CD14-positive monocyte (primary cell): ENCODE measurements around the gene SLC26A1. TPM values are rescaled to one million over a fixed set of nuclear protein-coding genes. Genes with fewer than 3 reads are reported as not detected.

Experiments
- DNase-seq, 3 donors: peaks; one replicate each; pipeline ENCODE4 v3.0.0-alpha.2; 2011 to 2022
- H2AFZ ChIP-seq: 2 replicates; pipeline ENCODE4 v1.6.0; 2012; ENCODE audit warnings: mild to moderate bottlenecking, low read depth, low read length, inconsistent platforms; ENCODE audit not compliant: insufficient read depth, poor library complexity, severe bottlenecking
- H3K27ac ChIP-seq, 2 donors: 1 replicate in 1 of 2; 2 replicates in 1 of 2; pipeline ENCODE4 v1.5.1; 2012 to 2013; ENCODE audit warnings: low read length in 2 of 2, control low read depth in 1 of 2, inconsistent platforms in 1 of 2, low read depth in 1 of 2, mild to moderate bottlenecking in 1 of 2
- H3K27me3 ChIP-seq, 2 donors: one replicate each; pipeline versions ENCODE4 v1.6.0 to v1.6.1; 2011 to 2013; ENCODE audit warnings: low read length in 2 of 2; ENCODE audit not compliant: control insufficient read depth in 2 of 2, insufficient read depth in 2 of 2
- H3K36me3 ChIP-seq, 2 donors: replicated peaks in 1 of 2; 1 replicate in 1 of 2; 2 replicates in 1 of 2; pipeline versions ENCODE4 v1.5.1 to v1.6.1; 2012 to 2013; ENCODE audit warnings: low read length in 2 of 2, control low read depth in 1 of 2, inconsistent platforms in 1 of 2, mild to moderate bottlenecking in 1 of 2; ENCODE audit not compliant: insufficient read depth in 2 of 2, control insufficient read depth in 1 of 2
- H3K4me1 ChIP-seq, 2 donors: 1 replicate in 1 of 2; 2 replicates in 1 of 2; pipeline versions ENCODE4 v1.5.1 to v1.6.1; 2012 to 2013; ENCODE audit warnings: low read length in 2 of 2, control low read depth in 1 of 2, inconsistent platforms in 1 of 2, mild to moderate bottlenecking in 1 of 2, moderate library complexity in 1 of 2; ENCODE audit not compliant: insufficient read depth in 2 of 2, control insufficient read depth in 1 of 2
- H3K4me2 ChIP-seq: replicated peaks from 2 replicates; pipeline ENCODE3; 2012; ENCODE audit warnings: low read length, moderate library complexity, mild to moderate bottlenecking; ENCODE audit not compliant: poor library complexity, severe bottlenecking; ENCODE audit errors: extremely low read depth
- H3K4me3 ChIP-seq, 3 experiments: fragments of 200-600 bp in 1 of 3; sonication (generic) in 1 of 3; replicated peaks in 1 of 3; 1 replicate in 2 of 3; 2 replicates in 1 of 3; pipeline ENCODE4 v1.5.1; 2011 to 2013; ENCODE audit warnings: low read length in 3 of 3, mild to moderate bottlenecking in 3 of 3, control low read depth in 2 of 3, low read depth in 2 of 3, inconsistent platforms in 1 of 3, moderate library complexity in 1 of 3
- H3K79me2 ChIP-seq: 2 replicates; pipeline ENCODE4 v1.6.0; 2012; ENCODE audit warnings: mild to moderate bottlenecking, control low read depth, inconsistent platforms, low read length, moderate library complexity; ENCODE audit not compliant: insufficient read depth
- H3K9ac ChIP-seq: 2 replicates; pipeline ENCODE4 v1.6.0; 2017; ENCODE audit warnings: low read length, mild to moderate bottlenecking; ENCODE audit not compliant: insufficient read depth, poor library complexity, severe bottlenecking
- H3K9me3 ChIP-seq, 2 donors: replicated peaks in 1 of 2; 1 replicate in 1 of 2; 2 replicates in 1 of 2; pipeline versions ENCODE4 v1.5.1 to v1.6.1; 2012 to 2013; ENCODE audit warnings: low read length in 2 of 2, control low read depth in 1 of 2; ENCODE audit not compliant: control insufficient read depth in 1 of 2, insufficient read depth in 1 of 2
- H4K20me1 ChIP-seq: 2 replicates; pipeline ENCODE4 v1.6.0; 2012; ENCODE audit warnings: mild to moderate bottlenecking, low read length, control low read depth, moderate library complexity; ENCODE audit not compliant: insufficient read depth
- H3K27ac Mint-ChIP-seq, 7 donors: one replicate each; pipeline ENCODE4 v1.8.0; 2020; ENCODE audit warnings: mild to moderate bottlenecking in 7 of 7, mixed read lengths in 7 of 7, moderate library complexity in 6 of 7, inconsistent platforms in 2 of 7
- H3K27me3 Mint-ChIP-seq, 3 donors: one replicate each; pipeline ENCODE4 v1.8.0; 2021 to 2022; ENCODE audit warnings: low read depth in 3 of 3, mild to moderate bottlenecking in 3 of 3, mixed read lengths in 3 of 3, moderate library complexity in 3 of 3, inconsistent platforms in 1 of 3
- H3K36me3 Mint-ChIP-seq, 2 donors: one replicate each; pipeline ENCODE4 v1.8.0; 2020; ENCODE audit warnings: mixed read lengths in 2 of 2, inconsistent platforms in 1 of 2, mild to moderate bottlenecking in 1 of 2
- H3K4me1 Mint-ChIP-seq: one replicate; pipeline ENCODE4 v1.8.0; 2020; ENCODE audit warnings: mild to moderate bottlenecking, mixed read lengths
- H3K4me3 Mint-ChIP-seq, 2 donors: one replicate each; pipeline ENCODE4 v1.8.0; 2020; ENCODE audit warnings: mild to moderate bottlenecking in 2 of 2, mixed read lengths in 2 of 2, moderate library complexity in 1 of 2
- H3K9me3 Mint-ChIP-seq, 7 donors: one replicate each; pipeline ENCODE4 v1.8.0; 2020 to 2022; ENCODE audit warnings: mixed read lengths in 7 of 7, mild to moderate bottlenecking in 6 of 7, moderate library complexity in 6 of 7, inconsistent platforms in 2 of 7
- CTCF ChIP-seq: fragments of 200-600 bp; IDR thresholded peaks from one replicate; pipeline ENCODE4 v1.8.0; 2022; ENCODE audit warnings: antibody characterized with exemption, mild to moderate bottlenecking
- WGBS: methylation state at CpG from one replicate; pipeline ENCODE4 v1.1.5; 2013; ENCODE audit warnings: missing lambda C conversion rate; ENCODE audit not compliant: insufficient coverage; 5-methylcytosine and 5-hydroxymethylcytosine counted together
- intact Hi-C, 2 donors: fragments of 100-400 bp; cut with micrococcal nuclease; formaldehyde crosslinking; loops; one replicate each; pipeline versions ENCODE4 v1.15.0 to v1.15.1; 2023
- polyA plus RNA-seq, 3 donors: library from polyadenylated mRNA; depleted of rRNA in 1 of 3; unstranded in 2 of 3; stranded (reverse) in 1 of 3; fragments of 300-500 nt in 2 of 3; fragments of >200 nt in 1 of 3; fragmentation: Illumina TruSeq in 2 of 3; gene quantifications; 1 replicate in 2 of 3; 2 replicates in 1 of 3; pipeline ENCODE4 v1.2.3, GENCODE V29; 2012 to 2021

The SLC26A1 gene
- polyA plus RNA-seq, 3 donors = 0.16 to 0.37 (median 0.18) TPM

DNA sequence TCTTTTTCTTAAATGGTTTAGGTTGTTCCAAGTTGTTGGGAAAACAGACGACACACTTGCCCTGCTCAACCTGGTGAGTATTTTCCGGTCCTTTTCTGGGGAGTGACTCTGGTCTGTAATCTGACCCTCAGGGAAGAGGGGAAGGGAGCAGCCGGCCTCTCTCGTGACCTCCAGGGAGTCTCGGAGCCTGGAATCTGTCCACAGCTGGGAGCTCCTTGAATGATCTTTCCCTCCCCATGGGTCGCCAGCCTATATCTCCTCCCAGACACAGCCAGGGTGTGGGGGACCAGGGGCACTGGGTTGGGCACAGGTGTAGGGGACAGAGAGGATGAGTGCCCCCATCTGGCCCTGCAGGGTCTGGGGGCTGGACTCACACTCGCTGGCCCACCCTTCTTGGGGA lies 42.0 kb downstream of the SLC26A1 start:
- Histone ChIP-seq H2AFZ (no peak overlapping the region), H3K9me3 (no peaks in the 10 kb centered on the region), H3K79me2 (no peaks in the 10 kb centered on the region), H3K27me3 (peaks cover 0 to 4% of the 10 kb centered on the region in 2 donors), H3K27ac (no peak overlapping the region), H3K36me3 (peaks cover 30 to 51% of the 10 kb centered on the region in 2 donors), H3K9ac (no peak overlapping the region), H3K4me1 (no peaks in the 10 kb centered on the region), H3K4me3 (no peak overlapping the region), H4K20me1 (peaks cover 34% of the 10 kb centered on the region), H3K4me2 (no peak overlapping the region)
- TF ChIP-seq CTCF = no peak
- Mint-ChIP-seq H3K27ac (no peak overlapping the region), H3K9me3 (peaks cover 0 to 6% (median 0%) of the 10 kb centered on the region in 7 donors), H3K27me3 (peaks cover 0 to 7% (median 2%) of the 10 kb centered on the region in 3 donors), H3K4me3 (no peak overlapping the region), H3K4me1 (peaks cover 3% of the 10 kb centered on the region), H3K36me3 (peaks cover 32 to 55% of the 10 kb centered on the region in 2 donors)
- 100% methylated on average over 2 of the region's 7 CpGs for WGBS
- no peak for DNase-seq
- intact Hi-C loops = no loop called here

- H3K9me3 ChIP-seq = no peaks in the 10 kb centered on the region
- WGBS = 92% methylated on average over 19 of the region's 30 CpGs
- H3K79me2 ChIP-seq = peaks cover 6% of the 10 kb centered on the region
- H3K9ac ChIP-seq = no peak overlapping the region
- H3K27me3 Mint-ChIP-seq = peaks cover 0 to 10% (median 2%) of the 10 kb centered on the region in 3 donors
- no peak for DNase-seq
- H3K4me1 Mint-ChIP-seq = peaks cover 3% of the 10 kb centered on the region
- peaks cover 0 to 6% (median 0%) of the 10 kb centered on the region in 7 donors for H3K9me3 Mint-ChIP-seq
- no peak overlapping the region for H3K4me2 ChIP-seq
- no peak overlapping the region for H3K27ac ChIP-seq
- no peaks in the 10 kb centered on the region for H3K4me1 ChIP-seq
- intact Hi-C loops = no loop called here
- TF ChIP-seq CTCF = no peak
- no peak overlapping the region for H3K4me3 ChIP-seq
- no peak overlapping the region for H3K4me3 Mint-ChIP-seq
- H2AFZ ChIP-seq = no peak overlapping the region
- H4K20me1 ChIP-seq = peaks cover 43% of the 10 kb centered on the region
- H3K27ac Mint-ChIP-seq = no peak overlapping the region
- H3K36me3 ChIP-seq = peaks cover 26 to 43% of the 10 kb centered on the region in 2 donors
- H3K27me3 ChIP-seq = peaks cover 0 to 4% of the 10 kb centered on the region in 2 donors
- peaks cover 38 to 49% of the 10 kb centered on the region in 2 donors for H3K36me3 Mint-ChIP-seq
Observed at GRCh38 chr4:950136-951020, 42.8 kb downstream of the SLC26A1 start.
